Measurements from ENCODE around the gene ALDH3B2. TPM values are rescaled to one million over a fixed set of nuclear protein-coding genes. Genes with fewer than 3 reads are reported as not detected.
A peak's percentile ranks its signal among the peaks of the same experiment; 100 is the strongest.
"Not testable (repeated sequence)": the region's sequence is repeated elsewhere in the genome, so short reads cannot be mapped to it uniquely, and the experiment has no call there.

Gene ALDH3B2
- total and polyA plus RNA-seq, 2 of the 8 experiments (the other 6 are each of a cell fraction or from before 2014, with no cell fraction given): not detected

- H4K5ac ChIP-seq (ENCODE audit: insufficient read length, low read depth, low read length); H3K23ac ChIP-seq (ENCODE audit: insufficient read length); H3K23me2 ChIP-seq (ENCODE audit: low read depth, low read length); H3K56ac ChIP-seq (replicated peaks; ENCODE audit: insufficient read length, low read depth, low read length); H3K4me1 ChIP-seq (replicated peaks in 1 of 4; ENCODE audit: control insufficient read depth in 3 of 4, insufficient read depth in 4 of 4, low read length in 3 of 4); H3K79me2 ChIP-seq (ENCODE audit: control insufficient read depth in 1 of 2, insufficient read depth in 2 of 2, low read length in 2 of 2); H4K8ac ChIP-seq (ENCODE audit: extremely low read depth, insufficient read depth, low read length); H2BK5ac ChIP-seq (ENCODE audit: low read depth, low read length); H3K18ac ChIP-seq (ENCODE audit: extremely low read depth, low read length); FAIRE-seq; H3K4ac ChIP-seq (replicated peaks; ENCODE audit: insufficient read length, low read depth, low read length); H4K20me1 ChIP-seq (replicated peaks in 1 of 2; ENCODE audit: control insufficient read depth in 1 of 2, insufficient read depth in 2 of 2, low read length in 2 of 2); H3K9me3 ChIP-seq (ENCODE audit: insufficient read depth in 2 of 2, low read depth in 1 of 2, low read length in 1 of 2); H2BK120ac ChIP-seq (replicated peaks; ENCODE audit: low read depth, low read length); H3K14ac ChIP-seq (ENCODE audit: insufficient read length); H2AK5ac ChIP-seq (ENCODE audit: low read depth, low read length); H2AFZ ChIP-seq (ENCODE audit: low read length); H2BK12ac ChIP-seq (ENCODE audit: low read depth, low read length); H3K27me3 ChIP-seq (replicated peaks in 1 of 4; ENCODE audit: control insufficient read depth in 3 of 4, extremely low read depth in 1 of 4, insufficient read depth in 3 of 4, low read length in 3 of 4); H2BK20ac ChIP-seq (ENCODE audit: low read length); H3K27ac ChIP-seq (ENCODE audit: low read depth, low read length); H2BK15ac ChIP-seq (ENCODE audit: low read length); POLR2A ChIA-PET (ENCODE audit: partially characterized antibody); H4K91ac ChIP-seq (replicated peaks; ENCODE audit: insufficient read length, low read length); H3K9ac ChIP-seq (replicated peaks in 1 of 4; ENCODE audit: extremely low read depth in 1 of 4, low read depth in 3 of 4, low read length in 3 of 4); H3K79me1 ChIP-seq (ENCODE audit: low read depth, low read length); H3K36me3 ChIP-seq (ENCODE audit: control insufficient read depth in 2 of 4, insufficient read depth in 4 of 4, low read length in 3 of 4): not testable (repeated sequence)
- Histone ChIP-seq H3K4me2 (ENCODE audit: insufficient read depth in 1 of 2, low read depth in 2 of 2, low read length in 2 of 2) (peak overlapping the region; percentile 47 to 64; a peak in 3 of 4 replicates), H3K4me3 (ENCODE audit: extremely low read depth in 1 of 4, insufficient read depth in 2 of 4, low read depth in 3 of 4, low read length in 4 of 4) (peak overlapping the region; percentile 24 to 61 (median 29))
- 0% methylated on average over 31 of the region's 46 CpGs; no CpG with 5 or more reads in 1 of the 2 experiments for whole genome bisulfite sequencing, 2 experiments (ENCODE audit: extremely low coverage in 1 of 2, insufficient coverage in 1 of 2, insufficient read length in 1 of 2, insufficient replicate concordance in 2 of 2, low coverage in 1 of 2, low lambda C conversion rate in 2 of 2, missing lambda C conversion rate in 1 of 2)
- peak in 1 of 2 experiments; percentile 67 for DNase-seq (ENCODE audit: low read depth in 1 of 2, low spot score in 2 of 2)
- CTCF ChIA-PET (ENCODE audit: partially characterized antibody): interaction anchor here (1.4 kb wide), 2 partner anchors 63 to 66 kb away, joined by 3 to 4 read pairs; no protein-coding TSS in a partner anchor
- TF ChIP-seq KDM4A (IDR thresholded peaks at IDR 0.05; ENCODE audit: low read depth, low read length, severe bottlenecking): peak; percentile 31
Observed at GRCh38 chr11:67711676-67712075, 37.3 kb upstream of the ALDH3B2 start.

Data from H1 (cell line).